Stimulated activated CD8-positive, alpha-beta memory T cell treated with anti-CD3 and anti-CD28 coated beads, Interleukin-2, amount 100 ng/mL, for 48 hours (primary cell): ENCODE results near the gene SERPINB12.

Experiments
- DNase-seq, 2 donors: peaks; one replicate each; pipeline ENCODE4 v3.0.0-alpha.2; 2020; ENCODE audit warnings: low read depth in 2 of 2

Gene SERPINB12

DNA sequence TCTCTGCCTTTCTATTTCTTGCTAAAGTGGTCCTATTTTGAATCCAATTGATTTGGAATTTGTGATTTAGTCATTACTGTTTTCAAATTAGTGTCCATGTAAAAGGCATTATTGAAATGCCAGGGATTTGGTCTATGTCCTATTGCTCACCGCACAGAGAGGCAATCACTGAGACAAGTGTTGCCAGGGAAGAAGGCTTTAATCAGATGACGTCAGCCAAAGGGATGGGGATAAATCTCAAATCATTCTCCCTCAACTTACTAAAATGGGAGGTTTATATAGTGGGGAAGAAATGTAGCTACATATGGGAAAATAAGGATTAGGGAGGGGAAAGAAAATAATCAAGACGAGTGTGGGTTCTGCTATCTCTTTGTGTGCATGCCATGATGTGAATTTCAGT is 9.6 kb downstream of the SERPINB12 start:
- no peak for DNase-seq

DNA sequence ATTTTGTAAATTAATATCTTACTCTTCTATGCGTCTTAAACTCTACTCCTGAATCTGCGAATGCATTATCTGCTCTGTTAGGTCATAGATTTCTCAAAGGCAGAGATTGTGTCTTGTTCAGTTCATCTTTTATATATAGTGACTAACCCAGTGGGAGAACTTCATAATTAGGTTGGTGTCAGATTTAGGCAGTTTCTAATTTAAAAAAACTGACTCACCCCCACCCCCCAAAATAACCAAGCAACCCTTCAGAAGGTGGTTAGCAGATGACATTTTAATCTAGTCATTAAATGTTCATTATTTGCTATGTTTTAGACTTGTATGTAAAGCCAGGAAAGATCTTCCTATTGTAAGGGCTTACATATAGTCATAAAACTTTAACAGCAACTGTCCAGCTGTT is 10.4 kb downstream of the SERPINB12 start:
- DNase-seq = no peak

DNA sequence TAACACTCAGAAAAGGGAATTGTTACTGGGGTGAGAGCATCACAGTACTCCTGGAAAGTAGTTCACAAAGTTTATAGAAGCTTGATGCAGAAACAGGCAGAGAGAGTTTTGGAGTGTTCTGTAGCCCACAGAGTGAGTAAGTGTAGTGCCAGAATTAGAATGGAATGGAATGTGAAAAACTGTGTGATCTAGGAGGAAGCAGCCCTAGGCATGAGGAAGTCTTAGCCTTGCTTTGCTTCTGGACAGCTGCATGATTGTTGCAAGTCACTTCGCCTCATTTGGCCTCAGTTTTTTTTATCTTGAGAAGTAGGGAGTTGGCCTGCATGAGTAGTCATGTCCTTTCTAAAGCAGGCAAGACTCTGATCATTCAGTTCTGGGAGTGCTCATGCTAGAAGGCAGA is 10.9 kb downstream of the SERPINB12 start:
- DNase-seq = no peak

DNA sequence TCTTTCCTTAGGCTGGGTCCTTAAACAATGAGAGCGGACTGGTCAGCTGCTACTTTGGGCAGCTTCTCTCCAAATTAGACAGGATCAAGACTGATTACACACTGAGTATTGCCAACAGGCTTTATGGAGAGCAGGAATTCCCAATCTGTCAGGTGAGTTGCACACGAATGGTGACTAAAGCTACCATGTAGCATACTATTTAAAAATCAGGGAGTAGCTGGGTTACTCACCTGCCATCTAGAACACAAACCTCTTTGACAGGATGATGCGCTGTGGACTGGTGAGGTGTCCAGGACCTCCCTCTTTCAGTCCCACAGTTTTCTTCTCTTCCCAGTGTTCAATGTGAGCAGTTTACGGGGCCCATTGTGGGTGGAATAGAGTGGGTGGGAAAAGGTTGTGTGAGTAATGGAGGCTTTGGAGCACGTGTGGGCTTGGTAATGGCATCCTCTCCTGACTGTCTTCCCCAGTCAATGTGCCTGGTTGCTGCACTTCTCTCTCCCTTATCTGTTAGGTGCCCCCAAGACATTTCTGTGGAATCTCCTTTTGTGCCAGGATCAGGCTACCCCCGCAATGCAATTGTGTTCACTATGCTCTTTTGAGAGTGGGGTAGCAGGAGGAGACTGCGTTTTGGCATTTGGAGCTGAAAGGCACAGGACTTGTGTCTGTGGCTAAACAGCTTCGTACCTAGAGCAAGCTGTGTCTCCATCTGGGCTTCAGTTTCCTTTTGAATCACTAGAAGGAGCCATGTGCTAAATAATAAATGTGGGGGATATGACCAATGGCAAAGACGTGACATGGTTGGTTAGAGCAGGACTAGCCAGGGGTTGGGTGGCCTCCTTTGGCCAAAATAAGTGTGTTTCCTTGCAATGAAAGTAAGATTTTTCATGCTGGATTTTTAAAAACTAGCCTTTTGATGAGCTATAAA is 17.7 kb downstream of the SERPINB12 start:
- DNase-seq = no peak

DNA sequence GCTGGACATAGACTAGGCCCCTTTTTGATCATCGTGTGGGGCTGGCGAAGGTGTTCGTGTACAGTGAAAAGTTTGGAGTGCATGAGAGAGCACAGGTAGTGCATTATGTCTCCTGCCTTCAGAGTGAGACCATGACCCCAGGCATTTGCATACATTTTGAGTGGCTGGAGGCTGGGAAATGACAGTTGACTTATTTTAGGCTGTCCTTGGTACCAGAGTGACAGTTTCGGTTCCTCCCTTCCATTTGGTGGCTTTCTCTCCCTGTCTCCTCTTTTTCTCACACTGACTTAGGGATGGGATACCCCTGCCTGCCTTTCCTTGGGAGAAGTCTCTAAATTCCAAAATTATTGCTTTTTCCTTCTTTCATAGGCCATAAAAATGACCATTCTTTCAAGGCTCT is 20.1 kb downstream of the SERPINB12 start:
- no peak for DNase-seq

DNA sequence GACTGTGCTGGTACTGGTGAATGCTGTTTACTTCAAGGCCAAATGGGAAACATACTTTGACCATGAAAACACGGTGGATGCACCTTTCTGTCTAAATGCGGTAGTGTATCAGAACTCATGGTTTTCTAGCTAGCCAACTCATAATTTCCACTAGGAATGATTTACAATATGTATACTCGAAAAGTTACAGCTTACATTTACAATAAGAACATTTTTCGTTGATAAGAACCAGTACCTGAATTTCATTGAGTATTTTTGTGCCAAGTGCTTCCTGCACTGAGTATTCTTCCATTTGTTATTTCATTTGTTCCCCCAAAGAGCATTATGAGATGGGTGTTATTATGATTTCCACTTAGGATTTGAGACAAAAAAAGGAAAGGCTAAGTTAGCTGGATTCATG is 21.9 kb downstream of the SERPINB12 start:
- DNase-seq = no peak

DNA sequence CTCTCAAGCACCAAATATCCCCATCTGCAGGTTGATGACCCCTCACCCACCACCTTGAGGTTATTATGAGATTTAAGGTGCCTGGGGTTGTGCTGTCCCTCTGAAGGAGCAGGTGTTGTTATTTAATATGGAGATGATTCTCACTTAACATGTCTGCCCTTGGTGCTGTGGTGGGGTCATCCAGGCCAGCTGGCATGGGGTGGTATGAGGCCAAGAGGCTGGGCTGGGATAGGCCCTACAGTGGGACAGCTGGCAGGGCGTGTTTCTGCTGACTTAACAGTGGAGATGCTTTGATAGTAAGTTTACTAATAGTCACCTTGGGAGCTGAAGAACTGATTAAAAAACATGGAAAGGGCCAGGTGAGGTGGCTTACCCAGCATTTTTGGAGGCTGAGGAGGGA is 22.4 kb downstream of the SERPINB12 start:
- DNase-seq = no peak

DNA sequence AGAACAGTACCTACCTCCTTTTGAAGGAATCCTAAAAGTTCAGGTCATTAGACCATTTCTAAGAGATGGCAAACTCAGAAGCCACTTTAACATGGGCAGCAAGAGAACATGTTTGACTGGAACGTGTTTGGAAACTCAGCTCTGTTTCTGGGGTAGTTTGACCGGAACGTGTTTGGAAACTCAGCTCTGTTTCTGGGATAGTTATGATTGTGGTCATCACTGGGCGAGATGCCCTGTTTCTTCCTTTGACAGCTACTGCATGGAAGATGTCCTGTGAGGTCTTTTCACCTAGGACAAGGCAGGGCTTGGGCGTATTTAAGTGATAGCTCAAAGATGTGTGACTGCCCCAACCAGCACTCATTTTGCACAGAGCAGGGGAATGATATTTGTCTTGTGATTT is 25.1 kb downstream of the SERPINB12 start:
- no peak for DNase-seq

DNA sequence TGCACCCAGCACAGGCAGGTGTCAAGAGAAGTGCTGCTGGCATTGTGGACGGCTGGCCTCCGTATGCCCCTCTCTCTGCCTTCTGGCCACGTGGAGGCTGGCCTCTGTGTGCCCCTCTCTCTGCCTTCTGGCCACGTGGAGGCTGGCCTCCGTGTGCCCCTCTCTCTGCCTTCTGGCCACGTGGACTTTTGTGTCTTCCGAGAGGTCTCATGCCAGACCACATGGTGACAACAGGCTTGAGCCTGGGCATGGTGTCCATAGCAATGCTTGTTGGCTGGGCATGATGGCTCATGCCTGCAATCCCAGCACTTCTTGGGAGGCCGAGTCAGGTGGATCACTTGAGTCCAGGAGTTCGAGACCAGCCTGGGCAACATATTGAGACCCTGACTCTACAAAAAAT is 25.7 kb downstream of the SERPINB12 start:
- DNase-seq = no peak

DNA sequence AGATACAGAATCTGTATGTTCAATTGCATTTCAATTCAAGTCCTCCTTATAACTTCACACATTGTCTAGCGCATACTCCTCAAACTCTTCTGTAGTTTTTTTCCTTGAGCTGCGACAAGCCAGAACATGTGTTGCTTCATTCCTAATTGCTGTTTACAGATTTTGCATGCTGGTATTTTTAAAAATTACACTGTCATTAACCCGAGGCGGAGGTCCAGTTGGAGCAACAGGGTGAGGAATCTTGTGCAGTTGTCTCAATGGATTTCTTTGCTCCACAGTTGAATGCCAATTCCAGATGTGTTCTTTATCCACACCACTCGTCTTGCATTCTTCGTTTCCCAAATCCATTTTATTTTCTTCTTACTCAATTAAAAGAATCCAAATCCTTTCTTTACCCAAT is 28.6 kb downstream of the SERPINB12 start:
- no peak for DNase-seq

DNA sequence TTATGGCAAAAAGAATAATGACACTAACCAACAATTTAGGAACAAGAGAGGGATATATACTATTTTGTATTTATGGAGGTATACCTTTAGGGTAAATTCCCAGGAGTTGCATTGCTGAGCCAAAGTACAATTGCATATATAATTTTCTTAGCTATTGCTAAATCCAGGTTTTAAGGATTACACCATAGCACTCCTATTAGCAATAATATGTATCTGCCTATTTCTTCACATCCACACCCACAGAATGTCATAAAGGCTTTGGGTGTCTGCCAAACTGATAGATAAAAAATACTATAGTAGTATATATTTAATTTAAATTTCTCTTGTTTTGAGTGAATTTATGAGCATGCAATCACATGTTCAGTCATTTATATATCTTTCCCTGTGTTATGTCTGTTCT is 33.5 kb downstream of the SERPINB12 start:
- DNase-seq = no peak

DNA sequence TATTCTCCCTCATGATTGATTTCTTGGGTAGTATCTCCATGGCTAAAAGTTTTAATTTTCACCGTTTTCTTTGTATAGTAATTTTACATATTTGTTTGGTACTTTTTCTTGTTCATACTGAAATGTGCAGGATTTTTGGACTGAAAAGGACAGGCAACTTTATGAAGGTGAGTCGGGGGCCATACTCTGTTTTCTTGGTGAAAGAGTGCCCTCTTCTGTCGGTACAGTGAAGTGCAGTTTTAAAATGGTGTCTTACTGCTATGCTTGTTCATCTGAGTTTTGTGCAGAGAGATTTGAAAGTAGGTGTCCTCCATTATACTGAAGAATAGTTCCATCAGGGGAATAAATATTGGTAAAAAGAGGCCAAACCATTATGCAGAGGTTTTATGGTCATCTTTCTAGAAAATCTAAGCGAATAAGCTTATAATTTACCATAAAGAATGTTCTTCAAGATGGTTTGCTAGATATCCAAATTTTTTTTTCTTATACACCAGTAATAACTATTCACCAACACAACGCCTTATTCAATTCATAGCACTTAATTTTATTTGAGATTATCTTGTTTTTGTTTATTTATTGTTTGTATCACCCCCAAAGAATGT is 36.3 kb downstream of the SERPINB12 start:
- DNase-seq = no peak

DNA sequence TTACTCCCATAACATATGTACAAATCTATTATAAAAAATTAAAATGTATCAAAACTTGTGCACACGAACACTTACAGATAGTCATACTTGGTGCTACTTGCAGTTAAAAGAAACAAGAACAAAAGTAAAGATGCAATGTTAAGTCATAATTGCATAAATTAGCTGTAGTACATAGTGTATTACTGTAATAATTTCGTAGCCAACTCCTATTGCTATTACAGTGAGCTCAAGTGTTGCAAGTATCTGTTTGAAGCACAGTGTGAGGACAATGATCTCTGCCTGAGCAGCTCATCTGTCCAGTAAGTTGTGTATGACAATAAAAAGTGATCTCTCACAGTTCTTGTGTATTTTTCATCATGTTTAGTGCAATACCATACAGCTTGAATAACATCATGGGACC is 37.4 kb downstream of the SERPINB12 start:
- no peak for DNase-seq

DNA sequence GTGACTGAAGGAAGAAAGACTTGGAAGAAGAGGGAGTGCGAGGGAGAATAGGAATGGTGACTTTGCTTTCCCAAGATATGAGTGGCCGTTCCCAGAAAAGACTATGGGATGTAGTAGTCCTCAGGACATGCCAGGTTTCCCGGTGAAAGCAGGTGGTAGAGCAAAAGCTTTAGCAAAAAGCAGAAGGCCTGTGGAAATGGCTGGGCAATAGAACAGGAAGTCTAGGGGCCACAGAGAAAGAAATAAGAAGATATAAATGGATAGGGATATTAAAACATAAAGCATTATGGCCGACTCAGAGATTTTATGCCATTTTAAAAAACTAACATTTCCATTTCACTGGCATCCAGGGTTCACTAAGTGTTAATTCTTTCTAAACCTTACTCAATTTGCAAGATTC is 43.8 kb downstream of the SERPINB12 start:
- DNase-seq = no peak

DNA sequence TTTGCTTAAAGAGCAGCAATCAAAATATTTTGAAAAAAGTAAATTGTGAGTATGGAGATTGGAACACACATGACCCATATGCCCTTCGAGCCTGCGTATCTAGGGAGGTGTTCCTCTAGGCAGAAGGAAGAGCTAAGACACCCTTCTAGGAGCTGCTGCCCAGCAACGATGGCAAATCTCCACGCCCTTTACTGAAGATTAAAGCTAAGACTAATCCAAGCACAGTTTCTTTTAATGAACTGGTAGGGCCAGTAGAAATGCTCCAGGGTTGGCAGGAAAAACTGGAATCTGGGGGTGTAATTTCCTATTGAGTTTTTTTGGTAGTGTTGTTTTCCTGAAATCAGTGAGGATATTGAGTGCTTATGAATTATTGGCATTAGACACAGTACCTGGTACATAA is 44.3 kb downstream of the SERPINB12 start:
- DNase-seq = no peak

DNA sequence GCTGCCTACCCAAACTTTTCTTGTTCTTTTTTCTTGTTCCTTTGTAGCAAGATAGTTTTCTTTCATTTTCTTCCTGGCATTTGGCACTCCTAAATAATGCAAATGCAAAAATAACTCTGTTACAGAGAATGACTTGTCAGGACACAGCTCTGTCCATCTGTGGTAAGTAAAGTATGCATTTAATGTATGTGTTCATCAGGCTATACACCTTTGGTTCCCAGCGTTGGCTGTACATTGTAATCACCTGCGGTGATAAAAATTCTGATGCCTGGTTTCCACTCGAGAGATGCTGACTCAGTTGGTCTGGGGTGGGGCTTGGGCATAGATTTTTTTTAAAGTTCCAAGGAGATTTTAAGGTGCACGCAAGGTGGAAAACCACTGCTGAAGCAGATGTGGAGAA is 44.8 kb downstream of the SERPINB12 start, which contains the start of gene SERPINB13:
Gene SERPINB13 (plus strand): TSS at position 378 of the 400 bp plus-strand sequence. CDS start 1,325 bp downstream, outside the sequence.
- no peak for DNase-seq

DNA sequence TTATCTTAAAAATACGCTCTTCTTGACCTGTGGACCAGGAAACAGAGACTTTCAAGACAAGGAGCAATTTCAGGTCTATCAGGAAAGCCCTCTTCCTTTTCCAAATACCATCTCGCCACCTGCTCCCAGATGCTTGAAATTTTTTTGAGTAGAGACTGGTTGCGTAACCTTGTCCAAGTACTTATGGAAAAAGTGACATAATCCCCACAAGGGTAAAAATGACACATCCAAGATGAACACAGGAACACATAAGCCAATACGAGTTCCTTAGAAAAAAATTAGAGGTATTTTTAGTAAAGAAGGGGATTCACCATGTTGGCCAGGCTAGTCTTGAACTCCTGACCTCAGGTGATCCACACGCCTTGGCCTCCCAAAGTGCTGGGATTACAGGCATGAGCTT is 46.7 kb downstream of the SERPINB12 start:
- DNase-seq = no peak

DNA sequence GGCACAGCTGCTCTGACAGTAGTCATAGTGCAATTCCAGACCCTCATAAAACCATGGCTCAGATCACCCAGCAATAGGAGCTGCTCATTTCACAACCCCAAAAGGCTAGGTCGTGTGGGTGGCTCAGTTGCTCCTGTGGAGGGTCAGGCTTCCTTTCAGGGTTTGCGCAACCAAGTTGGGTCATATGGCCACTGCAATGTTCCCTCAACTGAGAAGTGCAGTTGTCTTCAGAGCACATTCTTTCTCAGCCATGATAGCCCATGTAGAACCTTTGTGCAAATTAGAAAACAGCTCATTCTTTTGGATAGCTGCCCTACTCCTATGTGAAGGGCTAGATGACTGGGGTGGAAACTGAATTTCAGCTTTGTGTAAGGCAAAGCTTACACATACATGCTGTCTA is 48.2 kb downstream of the SERPINB12 start:
- DNase-seq = no peak

DNA sequence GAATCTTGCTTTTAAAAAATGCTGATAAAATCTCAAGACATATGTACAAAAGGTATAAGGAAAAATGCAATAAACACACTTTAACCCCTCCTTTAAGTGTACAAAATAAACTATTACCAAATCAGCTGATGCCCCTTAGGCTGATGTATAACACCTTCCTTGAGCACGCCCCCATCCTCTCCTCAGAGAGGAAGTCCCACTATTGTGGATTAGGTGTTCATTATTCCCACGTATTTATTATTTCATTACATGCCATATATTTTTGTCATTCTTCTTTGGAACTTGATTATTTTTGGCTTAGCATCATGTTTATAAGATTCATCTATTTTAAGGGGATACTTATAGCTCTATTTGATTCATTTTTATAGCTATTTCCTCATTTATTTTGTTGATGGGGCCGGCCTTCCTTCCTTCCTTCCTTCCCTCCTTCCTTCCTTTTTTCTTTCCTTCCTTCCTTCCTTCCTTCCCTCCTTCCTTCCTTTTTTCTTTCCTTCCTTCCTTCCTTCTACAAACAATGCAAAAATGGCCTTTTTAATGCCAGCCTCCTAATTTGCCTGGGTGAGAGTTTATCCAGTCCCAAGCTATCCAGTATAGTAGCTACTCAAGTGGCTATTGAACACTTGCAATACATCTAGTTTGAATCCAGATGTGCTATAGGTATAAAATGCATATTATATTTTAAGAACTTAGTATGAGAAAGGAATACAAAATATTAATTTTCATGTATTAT is 49.0 kb downstream of the SERPINB12 start:
- DNase-seq = no peak

DNA sequence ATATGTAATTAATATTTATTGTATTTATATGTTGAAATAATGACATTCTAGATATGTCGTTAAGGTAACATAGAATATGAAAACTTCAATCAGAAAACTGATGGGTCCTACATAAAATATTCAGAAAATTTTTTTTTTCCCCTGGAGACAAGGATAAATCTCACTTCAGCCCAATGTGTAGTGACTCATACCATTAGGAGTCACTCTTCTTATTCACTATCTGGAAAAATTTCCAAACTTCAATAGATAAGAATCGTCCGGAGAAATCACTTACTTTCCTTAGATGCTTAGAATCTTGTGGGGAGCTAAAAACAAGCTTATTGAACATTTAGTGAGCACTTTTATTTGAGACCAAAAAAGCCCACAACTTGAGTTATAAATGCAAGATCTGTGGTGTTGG is 49.6 kb downstream of the SERPINB12 start:
- DNase-seq = no peak

DNA sequence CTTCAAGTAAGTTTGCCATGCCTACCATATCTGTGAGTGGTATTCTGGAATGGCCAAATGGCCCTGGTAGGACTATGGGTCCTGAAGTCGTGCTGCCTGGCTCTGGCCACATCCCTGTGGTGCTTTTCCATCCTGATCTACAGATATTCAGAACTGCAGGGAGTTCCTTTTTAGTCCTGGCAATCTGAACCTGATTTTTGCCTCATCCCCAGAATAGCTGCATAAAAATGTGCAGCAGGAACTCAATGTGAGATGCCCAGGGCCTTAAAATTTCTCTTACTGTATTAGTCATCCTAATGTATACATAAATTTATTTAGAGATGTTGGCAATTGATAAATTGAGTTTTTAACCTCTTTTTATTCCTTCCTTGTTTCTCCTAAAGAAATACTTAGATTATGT is 50.3 kb downstream of the SERPINB12 start:
- no peak for DNase-seq

DNA sequence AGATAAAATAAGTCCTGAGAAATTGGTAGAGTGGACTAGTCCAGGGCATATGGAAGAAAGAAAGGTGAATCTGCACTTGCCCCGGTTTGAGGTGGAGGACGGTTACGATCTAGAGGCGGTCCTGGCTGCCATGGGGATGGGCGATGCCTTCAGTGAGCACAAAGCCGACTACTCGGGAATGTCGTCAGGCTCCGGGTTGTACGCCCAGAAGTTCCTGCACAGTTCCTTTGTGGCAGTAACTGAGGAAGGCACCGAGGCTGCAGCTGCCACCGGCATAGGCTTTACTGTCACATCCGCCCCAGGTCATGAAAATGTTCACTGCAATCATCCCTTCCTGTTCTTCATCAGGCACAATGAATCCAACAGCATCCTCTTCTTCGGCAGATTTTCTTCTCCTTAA is 54.8 kb downstream of the SERPINB12 start:
- DNase-seq = no peak

DNA sequence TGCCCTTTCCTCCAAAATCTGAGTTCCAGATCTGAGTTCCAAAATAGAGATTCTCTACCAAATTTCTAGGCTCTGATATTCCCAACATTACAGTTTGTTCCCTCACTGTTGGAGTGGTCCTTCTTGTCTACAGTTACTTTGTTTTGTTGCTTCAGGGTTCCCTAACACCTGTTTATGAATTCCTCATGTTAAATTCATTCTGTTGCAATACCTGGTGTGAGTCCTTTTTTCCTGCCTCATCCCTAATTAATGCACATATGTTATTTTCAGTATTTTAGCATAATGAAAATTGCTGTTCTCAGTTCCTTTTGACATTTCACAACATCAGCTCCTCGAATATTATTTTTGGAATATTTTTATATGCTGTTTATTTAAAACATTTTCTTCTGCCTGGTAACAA is 61.2 kb downstream of the SERPINB12 start:
- DNase-seq = no peak
